Epithelial cell of esophagus (primary cell): ENCODE data around the gene SLC7A7.
"Not testable (repeated sequence)": the region's sequence is repeated elsewhere in the genome, so short reads cannot be mapped to it uniquely, and the experiment has no call there.

Source experiments
- DNase-seq: peaks from one replicate; pipeline ENCODE4 v3.0.0; 2010; ENCODE audit warnings: low read depth
- H3K4me3 ChIP-seq: 2 replicates; pipeline ENCODE4 v1.5.1; 2011; ENCODE audit warnings: mild to moderate bottlenecking, low read length, control low read depth
- TF ChIP-seq, protein P1 (sequence below): IDR thresholded peaks from 2 replicates; pipeline ENCODE4 v1.5.1; 2011; ENCODE audit warnings: low read depth, mild to moderate bottlenecking, low read length, control low read depth, inconsistent platforms; ENCODE audit not compliant: insufficient read depth; ENCODE audit errors: missing control alignments

The SLC7A7 gene

DNA sequence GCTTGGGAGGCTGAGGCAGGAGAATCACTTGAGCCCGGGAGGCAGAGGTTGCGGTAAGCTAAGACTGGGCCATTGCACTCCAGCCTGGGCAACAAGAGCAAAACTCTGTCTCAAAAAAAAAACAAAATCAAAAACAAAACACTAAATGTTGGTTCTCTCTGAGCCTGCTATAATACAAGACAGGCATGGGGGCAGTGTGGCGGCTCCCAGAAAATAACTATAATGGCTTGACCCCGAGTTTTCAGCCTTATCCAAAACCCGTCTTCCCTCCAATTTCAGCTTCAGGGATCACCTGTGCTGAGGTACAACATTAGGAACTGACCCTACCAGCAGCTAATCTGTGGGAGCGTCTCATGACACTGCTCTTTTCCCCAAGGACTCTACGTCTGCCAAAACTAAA, 862 bp downstream of the SLC7A7 start:
- H3K4me3 ChIP-seq, result no peak overlapping the region
- TF ChIP-seq, protein P1, sequence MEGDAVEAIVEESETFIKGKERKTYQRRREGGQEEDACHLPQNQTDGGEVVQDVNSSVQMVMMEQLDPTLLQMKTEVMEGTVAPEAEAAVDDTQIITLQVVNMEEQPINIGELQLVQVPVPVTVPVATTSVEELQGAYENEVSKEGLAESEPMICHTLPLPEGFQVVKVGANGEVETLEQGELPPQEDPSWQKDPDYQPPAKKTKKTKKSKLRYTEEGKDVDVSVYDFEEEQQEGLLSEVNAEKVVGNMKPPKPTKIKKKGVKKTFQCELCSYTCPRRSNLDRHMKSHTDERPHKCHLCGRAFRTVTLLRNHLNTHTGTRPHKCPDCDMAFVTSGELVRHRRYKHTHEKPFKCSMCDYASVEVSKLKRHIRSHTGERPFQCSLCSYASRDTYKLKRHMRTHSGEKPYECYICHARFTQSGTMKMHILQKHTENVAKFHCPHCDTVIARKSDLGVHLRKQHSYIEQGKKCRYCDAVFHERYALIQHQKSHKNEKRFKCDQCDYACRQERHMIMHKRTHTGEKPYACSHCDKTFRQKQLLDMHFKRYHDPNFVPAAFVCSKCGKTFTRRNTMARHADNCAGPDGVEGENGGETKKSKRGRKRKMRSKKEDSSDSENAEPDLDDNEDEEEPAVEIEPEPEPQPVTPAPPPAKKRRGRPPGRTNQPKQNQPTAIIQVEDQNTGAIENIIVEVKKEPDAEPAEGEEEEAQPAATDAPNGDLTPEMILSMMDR, result no peak
- no peak for DNase-seq

DNA sequence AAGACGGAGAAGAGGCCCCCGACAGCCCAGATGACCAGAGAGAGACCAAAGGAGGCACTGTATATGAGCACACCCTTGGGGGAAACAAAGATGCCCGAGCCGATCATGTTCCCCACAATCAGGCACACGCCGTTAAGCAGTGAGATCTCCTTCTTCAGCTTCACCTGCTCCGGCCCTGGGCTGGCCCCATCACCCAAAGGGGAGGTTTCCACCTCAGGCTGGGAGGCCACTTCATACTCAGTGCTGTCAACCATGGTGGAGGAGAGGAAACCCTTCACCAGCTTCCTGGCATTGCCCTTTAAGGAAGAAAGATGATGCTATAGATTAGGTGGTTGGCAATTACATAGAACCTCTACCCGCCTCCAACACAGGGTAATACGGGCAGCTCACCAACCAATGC, 2.1 kb downstream of the SLC7A7 start:
- TF ChIP-seq, protein P1, result no peak
- H3K4me3 ChIP-seq, result no peak overlapping the region
- DNase-seq, result no peak

DNA sequence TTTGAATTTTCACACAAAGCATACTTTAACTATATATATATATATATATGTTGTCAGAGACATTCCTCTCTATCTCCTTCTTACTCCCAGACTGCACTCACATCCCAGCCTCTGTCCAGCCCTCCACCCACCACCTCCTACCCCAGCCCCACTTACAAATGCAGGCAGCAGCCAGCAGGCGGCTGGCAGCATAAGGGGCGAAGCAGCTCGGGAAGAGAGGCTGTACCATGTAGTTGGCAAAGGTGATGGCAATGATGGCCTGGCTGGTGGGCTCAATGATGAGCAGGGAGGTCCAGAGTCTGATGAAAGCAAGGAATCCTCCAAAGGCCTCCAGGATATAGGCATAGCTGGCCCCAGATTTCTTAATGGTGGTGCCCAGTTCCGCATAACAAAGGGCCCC, 2.5 kb downstream of the SLC7A7 start:
- TF ChIP-seq, protein P1, result no peak
- H3K4me3 ChIP-seq, result no peak overlapping the region
- no peak for DNase-seq

DNA sequence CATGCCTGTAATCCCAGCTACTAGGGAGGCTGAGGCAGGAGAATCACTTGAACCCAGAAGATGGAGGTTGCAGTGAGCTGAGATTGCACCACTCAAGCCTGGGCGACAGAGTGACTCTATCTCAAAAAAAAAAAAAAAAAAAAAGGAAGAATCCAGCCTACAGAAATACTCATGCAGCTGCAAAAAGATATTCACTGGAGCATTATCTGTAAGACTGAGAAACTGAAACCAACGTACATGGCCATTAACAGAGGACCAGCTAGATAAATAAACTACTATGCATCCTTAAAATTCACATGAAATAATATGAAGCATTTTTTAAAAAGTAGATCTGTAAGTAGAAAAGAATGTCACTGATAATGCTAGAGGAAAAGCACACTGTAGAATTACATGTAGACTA, 3.5 kb downstream of the SLC7A7 start:
- DNase-seq, result no peak
- TF ChIP-seq, protein P1, result no peak
- no peak overlapping the region for H3K4me3 ChIP-seq

DNA sequence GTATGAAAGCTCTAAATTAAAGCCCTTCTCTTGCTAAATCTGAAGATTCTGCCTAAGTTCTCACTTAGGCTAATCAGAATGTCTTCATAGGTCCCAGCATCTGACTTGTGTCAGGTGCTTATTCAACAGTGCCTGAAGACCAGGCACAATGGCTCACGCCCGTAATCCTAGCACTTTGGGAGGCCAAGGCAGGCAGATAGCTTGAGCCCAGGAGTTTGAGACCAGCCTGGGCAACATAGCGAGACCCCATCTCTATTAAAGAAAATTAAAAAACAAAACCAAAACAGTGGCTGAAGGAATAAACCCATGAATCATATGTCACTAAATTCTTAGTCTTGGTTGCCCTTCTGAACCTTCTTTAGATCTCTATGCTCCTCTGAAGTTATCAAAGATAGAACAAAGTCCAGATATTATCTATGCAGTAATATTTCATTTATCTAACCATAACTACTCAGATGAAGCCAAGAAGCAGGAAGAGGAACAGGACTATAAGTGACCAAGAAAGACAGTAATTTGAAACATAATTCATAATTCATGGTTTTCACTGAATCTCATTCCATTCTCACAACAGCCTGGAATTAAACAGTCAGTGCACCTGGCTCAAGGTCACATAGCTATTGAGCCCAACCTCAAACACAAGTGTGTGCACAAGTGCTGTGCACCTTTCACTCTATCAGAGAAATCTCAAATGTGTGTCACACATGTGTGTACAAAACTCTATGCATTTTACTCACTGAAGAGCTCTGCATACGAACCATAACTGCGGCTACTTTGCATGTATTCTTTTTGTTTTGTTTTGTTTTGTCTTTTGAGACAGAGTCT, 6.6 kb downstream of the SLC7A7 start:
- no peak overlapping the region for H3K4me3 ChIP-seq
- DNase-seq, result no peak
- TF ChIP-seq, protein P1, result no peak

DNA sequence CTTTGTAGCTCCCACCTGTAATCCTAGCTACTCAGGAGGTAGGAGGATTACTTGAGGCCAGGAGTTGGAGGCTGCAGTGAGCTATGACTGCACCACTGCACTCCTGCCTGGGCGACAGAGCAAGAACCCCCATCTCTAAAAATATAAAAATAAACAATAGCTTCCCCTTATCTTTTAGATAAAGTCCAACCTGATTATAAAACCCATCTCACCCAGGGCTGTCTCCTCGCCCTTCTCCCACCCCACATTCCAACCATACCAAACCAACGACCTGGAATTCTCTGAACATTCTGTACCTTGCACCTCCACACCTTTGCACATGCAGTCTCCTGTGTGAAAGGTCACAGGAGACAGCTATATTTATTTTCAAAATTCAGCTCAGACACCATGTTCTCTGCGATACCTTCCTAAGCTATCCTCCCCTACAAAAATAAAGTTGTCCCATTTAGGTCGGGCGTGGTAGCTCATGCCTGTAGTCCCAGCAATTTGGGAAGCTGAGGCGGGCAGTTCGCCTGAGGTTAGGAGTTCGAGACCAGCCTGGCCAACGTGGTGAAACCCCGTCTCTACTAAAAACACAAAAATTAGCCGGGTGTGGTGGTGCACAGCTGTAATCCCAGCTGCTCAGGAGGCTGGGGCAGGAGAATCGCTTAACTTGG, 7.7 kb downstream of the SLC7A7 start:
- TF ChIP-seq, protein P1, result no peak
- no peak overlapping the region for H3K4me3 ChIP-seq
- DNase-seq, result no peak

DNA sequence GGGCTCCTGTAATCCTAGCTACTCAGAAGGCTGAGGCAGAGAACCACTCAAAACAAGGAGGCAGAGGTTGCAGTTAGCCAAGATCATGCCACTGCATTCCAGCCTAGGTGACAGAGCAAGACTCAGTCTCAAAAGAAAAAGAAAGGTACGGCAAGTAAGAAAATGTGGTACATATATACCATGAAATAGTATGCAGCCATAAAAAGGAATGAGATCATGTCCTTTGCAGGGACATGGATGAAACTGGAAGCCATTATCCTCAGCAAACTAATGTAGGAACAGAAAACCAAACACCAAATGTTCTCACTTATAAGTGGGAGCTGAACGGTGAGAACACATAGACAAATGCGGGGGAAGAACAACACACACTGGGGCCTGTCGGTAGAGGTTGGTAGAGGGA, 10.0 kb downstream of the SLC7A7 start:
- DNase-seq, H3K4me3 ChIP-seq: not testable (repeated sequence)
